ENCODE results near the gene PCNT.

PCNT gene

GRCh38 chr21:46483300-46484295 is 159.6 kb downstream of the PCNT start:
- no peak for DNase-seq (ENCODE audit: low read depth in 2 of 2)

- DNase-seq (ENCODE audit: low read depth in 2 of 2): no peak
Observed at GRCh38 chr21:46486481-46487126, 162.6 kb downstream of the PCNT start.

GRCh38 chr21:46489162-46489663 is 165.3 kb downstream of the PCNT start:
- DNase-seq (ENCODE audit: low read depth in 2 of 2): no peak

GRCh38 chr21:46489800-46490199 is 165.8 kb downstream of the PCNT start:
- DNase-seq (ENCODE audit: low read depth in 2 of 2): no peak

- DNase-seq (ENCODE audit: low read depth in 2 of 2): no peak
Observed at GRCh38 chr21:46491553-46491952, 167.6 kb downstream of the PCNT start.

- no peak for DNase-seq (ENCODE audit: low read depth in 2 of 2)
Observed at GRCh38 chr21:46492851-46493250, 168.9 kb downstream of the PCNT start.

- no peak for DNase-seq (ENCODE audit: low read depth in 2 of 2)
Observed at GRCh38 chr21:46493828-46494227, 169.9 kb downstream of the PCNT start.

Measured in stimulated activated CD4-positive, alpha-beta T cell treated with anti-CD3 and anti-CD28 coated beads, Interleukin-1b, Interleukin-23, amount 100 ng/mL, for 1 hour (primary cell).